ENCODE results near the gene FBXO27. TPM values are rescaled to one million over a fixed set of nuclear protein-coding genes. Genes with fewer than 3 reads are reported as not detected.
A peak's percentile ranks its signal among the peaks of the same experiment; 100 is the strongest.
"Not testable (repeated sequence)": the region's sequence is repeated elsewhere in the genome, so short reads cannot be mapped to it uniquely, and the experiment has no call there.

Gene FBXO27
- total RNA-seq, 1 donor from 2014 or later = 7.4 TPM

GRCh38 chr19:38989066-38989605 is 43.2 kb downstream of the FBXO27 start:
- Mint-ChIP-seq H3K27me3 (ENCODE audit: low read depth) (no peaks in the 10 kb centered on the region), H3K9me3 (ENCODE audit: low read depth) (no peaks in the 10 kb centered on the region), H3K4me1 (ENCODE audit: low read depth) (peaks cover 31% of the 10 kb centered on the region), H3K27ac (ENCODE audit: unreplicated experiment) (peak overlapping the region; percentile 91), H3K4me3 (ENCODE audit: unreplicated experiment) (peak overlapping the region; percentile 46), H3K36me3 (ENCODE audit: low read depth) (no peaks in the 10 kb centered on the region)
- TF ChIP-seq CTCF (IDR thresholded peaks at IDR 0.05) = no peak
- no peak for DNase-seq (ENCODE audit: low spot score)

GRCh38 chr19:38988627-38989026 is 43.7 kb downstream of the FBXO27 start:
- H3K27me3 Mint-ChIP-seq (ENCODE audit: low read depth); DNase-seq (ENCODE audit: low spot score): not testable (repeated sequence)

GRCh38 chr19:38987745-38988144 is 44.6 kb downstream of the FBXO27 start:
- H3K27ac Mint-ChIP-seq (ENCODE audit: unreplicated experiment); H3K36me3 Mint-ChIP-seq (ENCODE audit: low read depth); DNase-seq (ENCODE audit: low spot score); H3K4me3 Mint-ChIP-seq (ENCODE audit: unreplicated experiment); H3K27me3 Mint-ChIP-seq (ENCODE audit: low read depth); H3K9me3 Mint-ChIP-seq (ENCODE audit: low read depth): not testable (repeated sequence)
- peaks cover 26% of the 10 kb centered on the region for H3K4me1 Mint-ChIP-seq (ENCODE audit: low read depth)

More at GRCh38 chr19:38988627-38989026, 43.7 kb downstream of the FBXO27 start:
- H3K36me3 Mint-ChIP-seq (ENCODE audit: low read depth); H3K4me3 Mint-ChIP-seq (ENCODE audit: unreplicated experiment); H3K9me3 Mint-ChIP-seq (ENCODE audit: low read depth): not testable (repeated sequence)
- H3K4me1 Mint-ChIP-seq (ENCODE audit: low read depth) = peaks cover 31% of the 10 kb centered on the region
- peak overlapping the region; percentile 91 for H3K27ac Mint-ChIP-seq (ENCODE audit: unreplicated experiment)

GRCh38 chr19:38985262-38985661 is 47.1 kb downstream of the FBXO27 start:
- no peak overlapping the region for H3K27ac Mint-ChIP-seq (ENCODE audit: unreplicated experiment)
- no peak for DNase-seq (ENCODE audit: low spot score)
- no peak overlapping the region for H3K4me3 Mint-ChIP-seq (ENCODE audit: unreplicated experiment)
- TF ChIP-seq CTCF (IDR thresholded peaks at IDR 0.05) = no peak
- H3K4me1 Mint-ChIP-seq (ENCODE audit: low read depth) = peaks cover 14% of the 10 kb centered on the region
- no peaks in the 10 kb centered on the region for H3K9me3 Mint-ChIP-seq (ENCODE audit: low read depth)
- no peaks in the 10 kb centered on the region for H3K36me3 Mint-ChIP-seq (ENCODE audit: low read depth)
- no peaks in the 10 kb centered on the region for H3K27me3 Mint-ChIP-seq (ENCODE audit: low read depth)

- Mint-ChIP-seq H3K27me3 (ENCODE audit: low read depth) (no peaks in the 10 kb centered on the region), H3K4me3 (ENCODE audit: unreplicated experiment) (no peak overlapping the region)
These were observed 51.6 kb downstream of the FBXO27 start for GRCh38 chr19:38980583-38981374.

More at GRCh38 chr19:38980583-38981374, 51.6 kb downstream of the FBXO27 start:
- Mint-ChIP-seq H3K36me3 (ENCODE audit: low read depth) (no peaks in the 10 kb centered on the region), H3K27ac (ENCODE audit: unreplicated experiment) (no peak overlapping the region), H3K9me3 (ENCODE audit: low read depth) (no peaks in the 10 kb centered on the region), H3K4me1 (ENCODE audit: low read depth) (peaks cover 10% of the 10 kb centered on the region)
- no peak for DNase-seq (ENCODE audit: low spot score)
- TF ChIP-seq CTCF (IDR thresholded peaks at IDR 0.05) = no peak

All from chondrocyte (in vitro differentiated cells).